GM18505 (cell line): ENCODE results near the gene NABP1.

Source experiments
- ATAC-seq: cut with Tn5 transposase; IDR thresholded peaks from one replicate; pipeline ENCODE4 v1.9.1; 2021; ENCODE audit not compliant: unreplicated experiment
- POLR2A ChIP-seq: IDR thresholded peaks from 4 replicates; pipeline ENCODE4 v1.6.1; 2011; ENCODE audit warnings: borderline replicate concordance; ENCODE audit not compliant: insufficient read depth, insufficient read length; ENCODE audit errors: extremely low read depth

The NABP1 gene

DNA sequence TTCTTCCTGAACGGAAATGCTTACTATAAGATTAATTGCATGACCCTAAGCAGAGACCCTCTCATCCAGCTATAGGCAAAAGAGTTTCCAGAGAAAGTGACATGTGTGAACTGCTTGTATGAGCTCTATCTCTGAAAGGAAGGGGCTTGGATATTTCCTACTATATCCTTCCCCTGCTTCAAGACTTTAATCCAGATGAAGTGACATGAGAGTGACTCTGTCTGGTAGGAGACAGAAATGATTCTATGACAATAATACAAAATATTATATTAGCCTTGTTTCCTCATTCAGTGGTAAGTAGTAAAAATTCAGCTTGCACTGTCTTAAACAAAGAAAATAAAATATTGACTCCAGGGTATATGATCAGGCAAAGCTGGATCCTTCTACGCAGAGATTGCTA, 37.5 kb downstream of the NABP1 start:
- no peak for ATAC-seq
- TF ChIP-seq POLR2A = no peak

DNA sequence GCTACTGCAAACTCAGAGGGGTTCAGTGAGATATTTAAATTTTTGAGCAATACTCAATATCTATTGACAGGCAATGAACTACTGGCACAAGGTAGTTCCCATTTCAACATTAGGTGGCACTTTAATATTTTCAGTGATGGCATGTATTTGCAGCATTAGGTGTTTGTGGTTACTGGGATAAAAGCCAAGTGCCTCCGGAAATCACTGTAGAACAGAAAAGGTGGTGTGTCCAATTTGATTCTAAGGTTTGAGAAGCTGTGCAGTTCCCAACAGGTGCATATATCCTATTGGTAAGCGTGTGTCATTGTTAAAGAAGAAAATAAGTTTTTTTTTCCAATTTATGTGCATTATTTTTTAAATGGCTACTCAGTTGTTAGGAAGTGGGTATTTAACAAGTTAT, 41.3 kb downstream of the NABP1 start:
- no peak for TF ChIP-seq POLR2A

GRCh38 chr2:191719938-191720337, 42.0 kb downstream of the NABP1 start:
- TF ChIP-seq POLR2A = no peak
- ATAC-seq = no peak

More for the DNA sequence above, 41.3 kb downstream of the NABP1 start:
- no peak for ATAC-seq

DNA sequence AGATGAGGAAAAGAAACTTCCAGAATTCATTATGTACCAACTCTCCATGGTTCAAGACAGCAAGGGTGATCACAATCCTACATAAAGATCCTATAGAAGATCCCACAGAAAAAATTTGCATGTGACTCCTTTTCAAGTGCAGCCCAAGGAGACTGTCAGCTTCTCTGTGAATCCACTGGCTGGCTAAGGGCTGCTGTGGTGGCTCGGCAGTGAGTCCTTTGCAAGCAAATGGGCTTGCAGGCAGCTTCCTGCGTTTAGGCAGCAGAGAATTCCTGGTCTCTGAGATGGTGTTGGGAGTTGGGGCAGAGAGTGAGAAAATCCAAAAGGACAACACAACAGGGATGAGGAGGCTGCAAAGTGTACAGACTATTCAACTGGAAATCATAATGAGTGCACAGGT, 43.4 kb downstream of the NABP1 start:
- no peak for TF ChIP-seq POLR2A
- ATAC-seq = no peak

GRCh38 chr2:191724015-191724414, 46.1 kb downstream of the NABP1 start:
- no peak for TF ChIP-seq POLR2A
- ATAC-seq = peak; percentile 43

- ATAC-seq = no peak
- no peak for TF ChIP-seq POLR2A
Measured at GRCh38 chr2:191728750-191729624, 51.1 kb downstream of the NABP1 start.

DNA sequence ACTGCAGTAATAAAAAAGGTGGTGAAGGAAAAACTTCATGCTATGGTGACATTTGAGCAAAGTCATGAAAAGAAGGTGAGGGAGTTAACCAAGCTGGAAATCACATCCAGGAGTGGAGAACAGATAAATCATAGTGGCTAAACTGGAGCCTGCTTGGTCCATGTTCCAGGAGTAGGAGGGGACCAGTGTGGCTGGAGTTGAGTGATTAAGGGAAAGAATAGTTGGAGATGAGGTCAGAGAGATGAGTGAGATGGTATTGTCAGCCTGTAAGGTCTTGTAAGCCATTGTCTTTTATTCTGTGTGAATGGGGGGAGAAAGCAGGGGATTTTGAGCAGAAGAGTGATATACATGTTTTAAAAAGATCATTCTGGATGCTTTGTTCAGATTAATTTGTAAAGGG, 52.3 kb downstream of the NABP1 start:
- no peak for ATAC-seq
- TF ChIP-seq POLR2A = no peak
